Endothelial cell of umbilical vein (primary cell): ENCODE data around the gene ST6GALNAC3. TPM values are rescaled to one million over a fixed set of nuclear protein-coding genes. Genes with fewer than 3 reads are reported as not detected.

ENCODE experiments used
- BruUV-seq: library from RNA; stranded (reverse); fragments of 400-500 nt; replicated peaks from 2 replicates; lab custom pipeline; 2021; lab: Mats Ljungman, UMichigan
- CTCF ChIA-PET: fragments of 300-600, 350-600 bp; sonication (Branson Sonifier 250); formaldehyde crosslinking; loops from one replicate; lab custom pipeline; 2021; ENCODE audit warnings: antibody characterized with exemption, inconsistent platforms; lab: Charles Lee
- POLR2A ChIA-PET: fragments of 300-600, 350-600 bp; sonication (Branson Sonifier 250); formaldehyde crosslinking; loops from one replicate; lab custom pipeline; 2021; ENCODE audit warnings: antibody characterized with exemption, inconsistent platforms; lab: Charles Lee
- DNase-seq: peaks from one replicate; pipeline ENCODE4 v3.0.0-alpha.2; 2011; ENCODE audit warnings: low read depth, low spot score
- FAIRE-seq: peaks from 2 replicates; lab custom pipeline; 2011; peaks lifted over from hg19 to GRCh38; lab: Jason Lieb, UNC
- H2AFZ ChIP-seq: 2 replicates; pipeline ENCODE4 v1.6.0; 2012; ENCODE audit warnings: low read depth, low read length, control low read depth, inconsistent platforms
- H3K27ac ChIP-seq: 2 replicates; pipeline ENCODE4 v1.5.1; 2011; ENCODE audit warnings: low read depth, mild to moderate bottlenecking, control low read depth, low read length, moderate library complexity; ENCODE audit not compliant: insufficient read depth
- H3K27me3 ChIP-seq, 2 experiments: 2 replicates each; pipeline versions ENCODE4 v1.6.0 to v1.6.1; 2011; ENCODE audit warnings: low read length in 2 of 2, mixed read lengths in 1 of 2; ENCODE audit not compliant: control insufficient read depth in 2 of 2, insufficient read depth in 2 of 2
- H3K36me3 ChIP-seq, 2 experiments: 2 replicates in 1 of 2; 3 replicates in 1 of 2; pipeline ENCODE4 v1.5.1; 2011; ENCODE audit warnings: low read length in 2 of 2, mild to moderate bottlenecking in 1 of 2, moderate library complexity in 1 of 2; ENCODE audit not compliant: control insufficient read depth in 2 of 2, insufficient read depth in 2 of 2; ENCODE audit errors: extremely low read depth in 1 of 2
- H3K4me1 ChIP-seq: 3 replicates; pipeline ENCODE4 v1.5.1; 2011; ENCODE audit warnings: mild to moderate bottlenecking, low read length; ENCODE audit not compliant: control insufficient read depth, insufficient read depth; ENCODE audit errors: extremely low read depth
- H3K4me2 ChIP-seq: 2 replicates; pipeline ENCODE4 v1.6.1; 2011; ENCODE audit warnings: low read length, control low read depth, mixed read lengths; ENCODE audit not compliant: insufficient read depth
- H3K4me3 ChIP-seq, 3 experiments: fragments of 200-600 bp in 1 of 3; sonication (generic), shearing (Covaris generic) in 1 of 3; replicated peaks in 1 of 3; 2 replicates each; pipeline ENCODE4 v1.5.1; 2011 to 2016; ENCODE audit warnings: control low read depth in 3 of 3, low read length in 3 of 3, mild to moderate bottlenecking in 2 of 3, inconsistent platforms in 1 of 3, low read depth in 1 of 3, moderate library complexity in 1 of 3; ENCODE audit not compliant: insufficient read depth in 1 of 3
- H3K79me2 ChIP-seq: 2 replicates; pipeline ENCODE4 v1.6.0; 2012; ENCODE audit warnings: low read length, inconsistent platforms; ENCODE audit not compliant: control insufficient read depth, insufficient read depth
- H3K9ac ChIP-seq: replicated peaks from 2 replicates; pipeline ENCODE3; 2011; ENCODE audit warnings: low read length, control low read depth; ENCODE audit not compliant: insufficient read depth; ENCODE audit errors: extremely low read depth
- H3K9me1 ChIP-seq: replicated peaks from 3 replicates; pipeline ENCODE4 v1.6.0; 2011; ENCODE audit warnings: mild to moderate bottlenecking, low read length; ENCODE audit not compliant: control insufficient read depth, insufficient read depth; ENCODE audit errors: extremely low read depth
- H3K9me3 ChIP-seq: replicated peaks from 2 replicates; pipeline ENCODE4 v1.5.1; 2012; ENCODE audit warnings: low read length, inconsistent platforms; ENCODE audit not compliant: control insufficient read depth, insufficient read depth
- H4K20me1 ChIP-seq: replicated peaks from 2 replicates; pipeline ENCODE3; 2011; ENCODE audit warnings: mild to moderate bottlenecking, low read length; ENCODE audit not compliant: control insufficient read depth, insufficient read depth; ENCODE audit errors: extremely low read depth
- EZH2 ChIP-seq: IDR thresholded peaks from 2 replicates; pipeline ENCODE4 v1.6.1; 2012; ENCODE audit warnings: borderline replicate concordance, low read depth, mild to moderate bottlenecking, moderate library complexity, low read length, inconsistent platforms; ENCODE audit not compliant: severe bottlenecking
- FOS ChIP-seq: IDR thresholded peaks from 2 replicates; pipeline ENCODE4 v1.6.1; 2011; ENCODE audit warnings: mild to moderate bottlenecking, low read length, moderate library complexity, borderline replicate concordance; ENCODE audit not compliant: insufficient read depth
- GATA2 ChIP-seq: IDR thresholded peaks from 2 replicates; pipeline ENCODE4 v1.7.0; 2011; ENCODE audit warnings: low read depth, mild to moderate bottlenecking, moderate library complexity, mixed read lengths, low read length; ENCODE audit not compliant: insufficient read length, insufficient read depth
- JUN ChIP-seq: IDR thresholded peaks from 2 replicates; pipeline ENCODE4 v1.6.1; 2011; ENCODE audit warnings: borderline replicate concordance, low read depth; ENCODE audit not compliant: insufficient read length, insufficient read depth
- MYC ChIP-seq: IDR thresholded peaks from one replicate; pipeline ENCODE4 v1.6.1; 2011; ENCODE audit warnings: mild to moderate bottlenecking, low read depth, low read length
- POLR2A ChIP-seq: IDR thresholded peaks from 2 replicates; pipeline ENCODE4 v1.6.1; 2012; ENCODE audit warnings: low read depth, mild to moderate bottlenecking, control low read depth, low read length
- POLR2AphosphoS5 ChIP-seq: IDR thresholded peaks from 2 replicates; pipeline ENCODE4 v1.6.1; 2012; ENCODE audit warnings: low read depth, mild to moderate bottlenecking, control low read depth, low read length, moderate library complexity; ENCODE audit not compliant: insufficient read depth
- dilution Hi-C: fragments of 300-500 bp; cut with MboI; formaldehyde crosslinking; loops from one replicate; pipeline ENCODE4 v1.15.0; 2019; ENCODE audit warnings: low sequenced_read_pairs; ENCODE audit not compliant: extremely low pct_ligation_motif_present
- intact Hi-C: fragments of 100-400 bp; cut with micrococcal nuclease; formaldehyde crosslinking; loops from one replicate; pipeline ENCODE4 v1.10.0; 2022
- polyA plus RNA-seq, 4 experiments: library from polyadenylated mRNA; depleted of rRNA in 3 of 4; stranded (reverse) in 3 of 4; unstranded in 1 of 4; fragments of >200 nt; gene quantifications; 2 replicates each; pipeline versions ENCODE4 v1.2.1 to v1.2.3, GENCODE V29; 2011 to 2012; ENCODE audit warnings: missing spikeins in 1 of 4
- total RNA-seq: library from RNA; stranded (reverse); gene quantifications from 2 replicates; pipeline ENCODE4 v1.2.3, GENCODE V29; 2021
- TF ChIP-seq, protein P1 (sequence below), 2 donors: IDR thresholded peaks; 1 replicate in 1 of 2; 2 replicates in 1 of 2; pipeline ENCODE4 v1.5.1; 2011; ENCODE audit warnings: low read length in 2 of 2, mild to moderate bottlenecking in 2 of 2, moderate library complexity in 2 of 2, control low read depth in 1 of 2, inconsistent platforms in 1 of 2, low read depth in 1 of 2; ENCODE audit not compliant: insufficient read depth in 1 of 2; ENCODE audit errors: extremely low read depth in 1 of 2
- TF ChIP-seq, protein P2 (sequence below): IDR thresholded peaks from 2 replicates; pipeline ENCODE4 v1.6.1; 2011; ENCODE audit not compliant: insufficient read depth, insufficient read length

ST6GALNAC3 gene
- total and polyA plus RNA-seq, 2 donors (not counting 3 experiments of a cell fraction or from before 2014, with no cell fraction given), result 7.6 to 48.3 TPM

DNA sequence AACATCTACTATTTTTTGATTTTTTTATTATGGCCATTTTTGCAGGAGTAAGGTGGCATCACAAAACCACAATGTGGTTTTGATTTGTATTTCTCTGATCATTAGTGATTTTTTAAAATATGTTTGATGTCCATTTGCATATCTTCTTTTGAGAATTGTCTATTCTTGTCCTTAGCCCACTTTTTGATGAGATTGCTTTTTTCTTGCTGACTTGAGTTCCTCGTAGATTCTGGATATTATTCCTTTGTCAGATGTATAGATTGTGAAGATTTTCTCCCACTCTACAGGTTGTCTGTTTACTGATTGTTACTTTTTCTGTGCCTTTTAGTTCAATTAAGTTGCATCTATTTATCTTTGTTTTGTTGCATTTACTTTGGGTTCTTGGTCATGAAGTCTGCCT, 375.7 kb downstream of the ST6GALNAC3 start:
- no peak for FAIRE-seq

DNA sequence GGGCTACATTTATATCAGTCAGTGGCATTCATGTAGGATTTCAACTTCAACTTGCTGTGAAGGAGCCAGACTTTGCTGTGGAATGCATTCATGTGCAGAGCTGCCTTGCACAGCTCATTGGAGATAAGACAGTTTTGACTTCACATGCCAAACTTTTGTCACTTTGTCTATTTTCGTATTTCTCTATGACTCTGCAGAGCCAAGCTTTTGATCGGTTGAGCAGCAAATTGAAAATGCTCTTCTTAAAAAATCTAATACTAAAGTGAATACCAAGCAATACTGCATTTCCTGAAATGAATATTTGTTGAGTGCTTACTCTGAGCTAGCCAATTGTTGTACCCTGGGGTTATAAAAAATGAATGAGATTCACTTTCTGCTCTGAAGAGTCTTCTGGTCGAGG, 388.7 kb downstream of the ST6GALNAC3 start:
- Histone ChIP-seq H2AFZ (no peak overlapping the region), H3K27ac (no peak overlapping the region), H3K4me2 (no peak overlapping the region), H3K9ac (no peak overlapping the region), H3K27me3 (no peaks in the 10 kb centered on the region), H3K4me3 (no peak overlapping the region), H3K4me1 (no peaks in the 10 kb centered on the region), H3K36me3 (no peaks in the 10 kb centered on the region), H3K79me2 (no peaks in the 10 kb centered on the region), H4K20me1 (no peaks in the 10 kb centered on the region), H3K9me3 (no peaks in the 10 kb centered on the region), H3K9me1 (no peaks in the 10 kb centered on the region)
- no peak for FAIRE-seq
- intact Hi-C loops, result no loop called here
- no TSS peak for BruUV-seq
- ChIA-PET POLR2A (no interaction called here), CTCF (no interaction called here)
- DNase-seq, result no peak
- dilution Hi-C loops, result no loop called here
- TF ChIP-seq GATA2, result no peak
- TF ChIP-seq, protein P1, sequence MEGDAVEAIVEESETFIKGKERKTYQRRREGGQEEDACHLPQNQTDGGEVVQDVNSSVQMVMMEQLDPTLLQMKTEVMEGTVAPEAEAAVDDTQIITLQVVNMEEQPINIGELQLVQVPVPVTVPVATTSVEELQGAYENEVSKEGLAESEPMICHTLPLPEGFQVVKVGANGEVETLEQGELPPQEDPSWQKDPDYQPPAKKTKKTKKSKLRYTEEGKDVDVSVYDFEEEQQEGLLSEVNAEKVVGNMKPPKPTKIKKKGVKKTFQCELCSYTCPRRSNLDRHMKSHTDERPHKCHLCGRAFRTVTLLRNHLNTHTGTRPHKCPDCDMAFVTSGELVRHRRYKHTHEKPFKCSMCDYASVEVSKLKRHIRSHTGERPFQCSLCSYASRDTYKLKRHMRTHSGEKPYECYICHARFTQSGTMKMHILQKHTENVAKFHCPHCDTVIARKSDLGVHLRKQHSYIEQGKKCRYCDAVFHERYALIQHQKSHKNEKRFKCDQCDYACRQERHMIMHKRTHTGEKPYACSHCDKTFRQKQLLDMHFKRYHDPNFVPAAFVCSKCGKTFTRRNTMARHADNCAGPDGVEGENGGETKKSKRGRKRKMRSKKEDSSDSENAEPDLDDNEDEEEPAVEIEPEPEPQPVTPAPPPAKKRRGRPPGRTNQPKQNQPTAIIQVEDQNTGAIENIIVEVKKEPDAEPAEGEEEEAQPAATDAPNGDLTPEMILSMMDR (IDR thresholded peaks at IDR 0.05; ENCODE audit: extremely low read depth in 1 of 2, insufficient read depth in 1 of 2, low read depth in 1 of 2, low read length in 2 of 2), result no peak
- no peak for TF ChIP-seq EZH2
- TF ChIP-seq, protein P2, sequence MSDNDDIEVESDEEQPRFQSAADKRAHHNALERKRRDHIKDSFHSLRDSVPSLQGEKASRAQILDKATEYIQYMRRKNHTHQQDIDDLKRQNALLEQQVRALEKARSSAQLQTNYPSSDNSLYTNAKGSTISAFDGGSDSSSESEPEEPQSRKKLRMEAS, result no peak
- no peak for TF ChIP-seq POLR2A
- TF ChIP-seq FOS, result no peak
- no peak for TF ChIP-seq MYC
- no peak for TF ChIP-seq JUN
- TF ChIP-seq POLR2AphosphoS5, result no peak

More for the DNA sequence above, 375.7 kb downstream of the ST6GALNAC3 start:
- no peak for TF ChIP-seq MYC
- TF ChIP-seq FOS, result no peak
- no peak for TF ChIP-seq EZH2
- TF ChIP-seq, protein P2, result no peak
- CTCF ChIA-PET, result no interaction called here
- H3K27me3 ChIP-seq, result no peaks in the 10 kb centered on the region
- no peaks in the 10 kb centered on the region for H4K20me1 ChIP-seq
- H3K9me1 ChIP-seq, result peaks cover 2% of the 10 kb centered on the region
- H2AFZ ChIP-seq, result no peak overlapping the region
- no peaks in the 10 kb centered on the region for H3K9me3 ChIP-seq
- H3K9ac ChIP-seq, result no peak overlapping the region
- no peak overlapping the region for H3K27ac ChIP-seq
- no peaks in the 10 kb centered on the region for H3K79me2 ChIP-seq
- no peak overlapping the region for H3K4me3 ChIP-seq
- H3K36me3 ChIP-seq, result no peaks in the 10 kb centered on the region
- POLR2A ChIA-PET, result no interaction called here
- no peaks in the 10 kb centered on the region for H3K4me1 ChIP-seq
- DNase-seq, result no peak
- H3K4me2 ChIP-seq, result no peak overlapping the region
- intact Hi-C loops (no loop called here), dilution Hi-C loops (no loop called here)
- BruUV-seq, result no TSS peak
